Transverse colon (tissue), 4 donors: Measurements from ENCODE around the gene COL19A1.

Experiments
- CTCF ChIP-seq, 5 experiments: fragments of 200-600 bp in 3 of 5; fragments of 450-650 bp in 2 of 5; sonication (generic) in 3 of 5; IDR thresholded peaks; 1 replicate in 2 of 5; 2 replicates in 3 of 5; pipeline ENCODE4 v1.5.1; 2016 to 2017; ENCODE audit warnings: antibody characterized with exemption in 5 of 5, inconsistent platforms in 3 of 5, mild to moderate bottlenecking in 2 of 5, moderate library complexity in 1 of 5
- EP300 ChIP-seq: sonication (generic); formaldehyde crosslinking; IDR thresholded peaks from one replicate; pipeline ENCODE4 v1.6.1; 2017; ENCODE audit warnings: antibody characterized with exemption, low read depth
- POLR2AphosphoS5 ChIP-seq, 3 donors: sonication (generic); formaldehyde crosslinking; IDR thresholded peaks; one replicate each; pipeline ENCODE4 v1.6.1; 2016; ENCODE audit warnings: antibody characterized with exemption in 3 of 3

DNA sequence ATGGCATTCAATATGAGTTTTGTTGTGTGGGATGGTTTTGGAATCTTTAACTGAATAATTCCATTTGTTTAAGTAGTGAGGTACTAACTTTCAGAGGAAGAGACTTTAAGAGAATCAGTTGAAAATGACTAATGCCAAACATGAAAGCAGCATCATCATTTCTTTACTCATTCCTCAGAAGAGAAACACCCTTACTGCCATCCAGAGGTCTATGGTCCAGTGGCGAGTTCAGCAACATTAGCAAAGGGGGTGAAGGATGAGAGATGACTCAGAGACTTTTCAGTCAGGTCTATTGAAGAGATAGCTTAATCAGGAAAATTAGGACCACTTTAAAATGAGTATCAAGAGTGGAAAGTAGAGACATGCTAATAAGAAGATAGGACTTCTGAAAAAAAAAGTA, 118.8 kb downstream of the COL19A1 start:
- TF ChIP-seq CTCF (IDR thresholded peaks at IDR 0.05) (no peak), EP300 (no peak), POLR2AphosphoS5 (IDR thresholded peaks at IDR 0.05) (no peak)
